Mesenchymal stem cell (in vitro differentiated cells and primary cell): ENCODE data around the gene BICD2.
A peak's percentile ranks its signal among the peaks of the same experiment; 100 is the strongest.

Source experiments
- DNase-seq: peaks from one replicate; pipeline ENCODE4 v3.0.0-alpha.2; 2013
- H2AFZ ChIP-seq: one replicate; pipeline ENCODE4 v1.6.1; 2013; ENCODE audit warnings: low read depth, mild to moderate bottlenecking, control low read depth, inconsistent platforms, low read length, moderate library complexity
- H2AK5ac ChIP-seq: 2 replicates; pipeline ENCODE4 v1.6.1; 2013; ENCODE audit warnings: low read length, moderate library complexity, mild to moderate bottlenecking, inconsistent platforms; ENCODE audit not compliant: severe bottlenecking
- H2BK120ac ChIP-seq: one replicate; pipeline ENCODE4 v1.6.1; 2013; ENCODE audit warnings: low read depth, mild to moderate bottlenecking, inconsistent platforms, low read length, moderate library complexity
- H2BK12ac ChIP-seq, 2 experiments: one replicate each; pipeline ENCODE4 v1.6.1; 2013; ENCODE audit warnings: inconsistent platforms in 2 of 2, low read length in 2 of 2, mild to moderate bottlenecking in 2 of 2, moderate library complexity in 2 of 2, control low read depth in 1 of 2
- H2BK15ac ChIP-seq: one replicate; pipeline ENCODE4 v1.6.1; 2013; ENCODE audit warnings: mild to moderate bottlenecking, low read depth, inconsistent platforms; ENCODE audit not compliant: poor library complexity, severe bottlenecking
- H2BK5ac ChIP-seq: 2 replicates; pipeline ENCODE4 v1.6.1; 2013; ENCODE audit warnings: low read depth, mild to moderate bottlenecking, low read length, control low read depth, inconsistent platforms; ENCODE audit not compliant: poor library complexity, severe bottlenecking
- H3K14ac ChIP-seq, 2 experiments: one replicate each; pipeline ENCODE4 v1.6.1; 2013; ENCODE audit warnings: inconsistent platforms in 2 of 2, low read length in 2 of 2, control low read depth in 1 of 2, mild to moderate bottlenecking in 1 of 2, moderate library complexity in 1 of 2
- H3K18ac ChIP-seq, 2 experiments: one replicate each; pipeline ENCODE4 v1.6.1; 2013; ENCODE audit warnings: inconsistent platforms in 2 of 2, low read length in 2 of 2, control low read depth in 1 of 2, low read depth in 1 of 2, mild to moderate bottlenecking in 1 of 2
- H3K23ac ChIP-seq, 2 experiments: one replicate each; pipeline ENCODE4 v1.6.1; 2013; ENCODE audit warnings: inconsistent platforms in 2 of 2, low read length in 2 of 2, mild to moderate bottlenecking in 2 of 2, moderate library complexity in 2 of 2, control low read depth in 1 of 2
- H3K27ac ChIP-seq: 2 replicates; pipeline ENCODE4 v1.5.1; 2013; ENCODE audit warnings: mild to moderate bottlenecking, moderate library complexity, low read length, control low read depth, inconsistent platforms; ENCODE audit not compliant: poor library complexity, severe bottlenecking
- H3K27me3 ChIP-seq, 2 experiments: 2 replicates each; pipeline versions ENCODE4 v1.6.1 to v1.7.0; 2013; ENCODE audit warnings: low read length in 2 of 2, mild to moderate bottlenecking in 2 of 2, moderate library complexity in 2 of 2, control low read depth in 1 of 2, inconsistent platforms in 1 of 2; ENCODE audit not compliant: control insufficient read depth in 1 of 2, insufficient read depth in 1 of 2
- H3K36me3 ChIP-seq, 2 experiments: 2 replicates each; pipeline versions ENCODE4 v1.6.1 to v1.7.0; 2013; ENCODE audit warnings: low read length in 2 of 2, control low read depth in 1 of 2, inconsistent platforms in 1 of 2, low read depth in 1 of 2, mild to moderate bottlenecking in 1 of 2; ENCODE audit not compliant: insufficient read depth in 2 of 2, control insufficient read depth in 1 of 2
- H3K4ac ChIP-seq, 2 experiments: one replicate each; pipeline ENCODE4 v1.6.1; 2013; ENCODE audit warnings: inconsistent platforms in 2 of 2, low read length in 2 of 2, mild to moderate bottlenecking in 2 of 2, moderate library complexity in 2 of 2, control low read depth in 1 of 2, low read depth in 1 of 2
- H3K4me1 ChIP-seq: 2 replicates; pipeline ENCODE4 v1.6.1; 2013; ENCODE audit warnings: low read depth, low read length, control low read depth; ENCODE audit not compliant: control insufficient read depth, insufficient read depth
- H3K4me2 ChIP-seq: 2 replicates; pipeline ENCODE4 v1.6.1; 2013; ENCODE audit warnings: low read length, mild to moderate bottlenecking, inconsistent platforms; ENCODE audit not compliant: poor library complexity, severe bottlenecking
- H3K4me3 ChIP-seq, 2 experiments: 2 replicates each; pipeline versions ENCODE4 v1.5.1 to v1.7.0; 2013; ENCODE audit warnings: low read length in 2 of 2, mild to moderate bottlenecking in 2 of 2, control low read depth in 1 of 2, low read depth in 1 of 2; ENCODE audit not compliant: insufficient read depth in 1 of 2
- H3K79me1 ChIP-seq: replicated peaks from 2 replicates; pipeline ENCODE4 v1.6.1; 2013; ENCODE audit warnings: mild to moderate bottlenecking, control low read depth, low read length, inconsistent platforms; ENCODE audit not compliant: poor library complexity, severe bottlenecking
- H3K9ac ChIP-seq: 2 replicates; pipeline ENCODE4 v1.7.0; 2013; ENCODE audit warnings: mild to moderate bottlenecking, low read length, moderate library complexity
- H3K9me3 ChIP-seq: 2 replicates; pipeline ENCODE4 v1.7.0; 2013; ENCODE audit warnings: mild to moderate bottlenecking, low read length; ENCODE audit not compliant: control insufficient read depth
- H4K8ac ChIP-seq: one replicate; pipeline ENCODE4 v1.6.1; 2013; ENCODE audit warnings: inconsistent platforms, mild to moderate bottlenecking, low read length, moderate library complexity
- H4K91ac ChIP-seq: one replicate; pipeline ENCODE4 v1.6.1; 2013; ENCODE audit warnings: mild to moderate bottlenecking, low read length, inconsistent platforms
- WGBS: methylation state at CpG from one replicate; pipeline ENCODE4 v1.1.7; 2013; ENCODE audit warnings: mixed read lengths; 5-methylcytosine and 5-hydroxymethylcytosine counted together

The BICD2 gene

GRCh38 chr9:92767066-92768054, 2.7 kb upstream of the BICD2 start:
- H4K8ac ChIP-seq, result no peak overlapping the region
- WGBS, result 88% methylated on average over 8 of the region's 9 CpGs
- H3K27ac ChIP-seq, result no peak overlapping the region
- H3K14ac ChIP-seq, result no peak overlapping the region
- no peak overlapping the region for H3K4me2 ChIP-seq
- no peak overlapping the region for H3K9ac ChIP-seq
- H2BK15ac ChIP-seq, result no peak overlapping the region
- no peak overlapping the region for H2AFZ ChIP-seq
- no peak overlapping the region for H3K4me3 ChIP-seq
- no peak overlapping the region for H2BK120ac ChIP-seq
- H2AK5ac ChIP-seq, result no peak overlapping the region
- DNase-seq, result no peak
- H2BK5ac ChIP-seq, result no peak overlapping the region
- no peak overlapping the region for H2BK12ac ChIP-seq
- peaks cover 3 to 5% of the 10 kb centered on the region in 2 experiments for H3K27me3 ChIP-seq
- H3K18ac ChIP-seq, result no peak overlapping the region
- no peaks in the 10 kb centered on the region for H3K9me3 ChIP-seq
- H4K91ac ChIP-seq, result no peak overlapping the region
- H3K36me3 ChIP-seq, result no peaks in the 10 kb centered on the region
- H3K79me1 ChIP-seq, result peaks cover 1% of the 10 kb centered on the region
- H3K4me1 ChIP-seq, result peaks cover 22% of the 10 kb centered on the region
- no peak overlapping the region for H3K4ac ChIP-seq
- no peak overlapping the region for H3K23ac ChIP-seq

- peak; percentile 98 for DNase-seq
- peak overlapping the region; percentile 91 to 99 for H3K18ac ChIP-seq
- peak overlapping the region in 1 of 2 experiments; percentile 89 for H3K14ac ChIP-seq
- no peaks in the 10 kb centered on the region for H3K36me3 ChIP-seq
- peak overlapping the region in 1 of 2 experiments; percentile 53 for H3K23ac ChIP-seq
- peak overlapping the region; percentile 97 for H4K8ac ChIP-seq
- peaks cover 3 to 5% of the 10 kb centered on the region in 2 experiments for H3K27me3 ChIP-seq
- H3K4ac ChIP-seq, result peak overlapping the region; percentile 88 to 90
- H2BK15ac ChIP-seq, result peak overlapping the region; percentile 97
- H3K4me3 ChIP-seq, result peak overlapping the region; percentile 79 to 84
- H3K9ac ChIP-seq, result peak overlapping the region; percentile 95
- peaks cover 1% of the 10 kb centered on the region for H3K79me1 ChIP-seq
- H2BK5ac ChIP-seq, result peak overlapping the region; percentile 91
- peak overlapping the region; percentile 87 for H2AFZ ChIP-seq
- H3K9me3 ChIP-seq, result no peaks in the 10 kb centered on the region
- peak overlapping the region; percentile 97 for H4K91ac ChIP-seq
- peak overlapping the region; percentile 50 for H2BK120ac ChIP-seq
- 5% methylated on average over 60 of the region's 75 CpGs for WGBS
- no peak overlapping the region for H2AK5ac ChIP-seq
- peak overlapping the region; percentile 88 for H3K27ac ChIP-seq
- peaks cover 23% of the 10 kb centered on the region for H3K4me1 ChIP-seq
- peak overlapping the region; percentile 73 for H3K4me2 ChIP-seq
- H2BK12ac ChIP-seq, result no peak overlapping the region
These were observed 629 bp upstream of the BICD2 start for GRCh38 chr9:92764988-92765936.

GRCh38 chr9:92763721-92764380, 782 bp downstream of the BICD2 start:
- H2BK120ac ChIP-seq, result no peak overlapping the region
- H4K91ac ChIP-seq, result peak overlapping the region; percentile 29
- H3K36me3 ChIP-seq, result no peaks in the 10 kb centered on the region
- no peak overlapping the region for H2BK5ac ChIP-seq
- no peaks in the 10 kb centered on the region for H3K9me3 ChIP-seq
- no peak overlapping the region for H2BK15ac ChIP-seq
- no peak overlapping the region for H2BK12ac ChIP-seq
- H3K27me3 ChIP-seq, result peaks cover 3 to 5% of the 10 kb centered on the region in 2 experiments
- peak; percentile 42 for DNase-seq
- no peak overlapping the region for H2AK5ac ChIP-seq
- H3K14ac ChIP-seq, result peak overlapping the region in 1 of 2 experiments; percentile 98
- H4K8ac ChIP-seq, result peak overlapping the region; percentile 39
- H3K4me2 ChIP-seq, result peak overlapping the region; percentile 78
- peak overlapping the region in 1 of 2 experiments; percentile 61 for H3K23ac ChIP-seq
- peak overlapping the region; percentile 91 for H3K9ac ChIP-seq
- no peak overlapping the region for H3K27ac ChIP-seq
- under 1% methylated on average over 32 of the region's 42 CpGs for WGBS
- H3K18ac ChIP-seq, result peak overlapping the region; percentile 53 to 98
- peak overlapping the region; percentile 88 to 97 for H3K4me3 ChIP-seq
- no peak overlapping the region for H2AFZ ChIP-seq
- H3K4ac ChIP-seq, result peak overlapping the region in 1 of 2 experiments; percentile 72
- H3K4me1 ChIP-seq, result peaks cover 26% of the 10 kb centered on the region
- H3K79me1 ChIP-seq, result peaks cover 3% of the 10 kb centered on the region
